Trophoblast cell (in vitro differentiated cells and primary cell): ENCODE results near the gene VAMP3.

ENCODE experiments used
- DNase-seq, 2 donors: peaks; one replicate each; pipeline ENCODE4 v3.0.0-alpha.2; 2016
- H2AFZ ChIP-seq: 2 replicates; pipeline ENCODE4 v1.6.1; 2013; ENCODE audit warnings: low read length, moderate library complexity, mild to moderate bottlenecking; ENCODE audit not compliant: insufficient read depth, poor library complexity
- H2AK5ac ChIP-seq: 2 replicates; pipeline ENCODE4 v1.6.1; 2013; ENCODE audit warnings: mild to moderate bottlenecking, low read length
- H2BK120ac ChIP-seq: 2 replicates; pipeline ENCODE4 v1.6.1; 2013; ENCODE audit warnings: low read length, mild to moderate bottlenecking, moderate library complexity; ENCODE audit not compliant: insufficient read depth, poor library complexity
- H2BK12ac ChIP-seq: 2 replicates; pipeline ENCODE4 v1.6.1; 2013; ENCODE audit warnings: mild to moderate bottlenecking, low read length, moderate library complexity
- H2BK5ac ChIP-seq: 2 replicates; pipeline ENCODE4 v1.6.1; 2013; ENCODE audit warnings: low read length, low read depth, moderate library complexity, mild to moderate bottlenecking; ENCODE audit not compliant: poor library complexity
- H3K14ac ChIP-seq: 2 replicates; pipeline ENCODE4 v1.6.1; 2013; ENCODE audit warnings: mild to moderate bottlenecking, low read length
- H3K18ac ChIP-seq: 2 replicates; pipeline ENCODE4 v1.6.1; 2013; ENCODE audit warnings: mild to moderate bottlenecking, low read length
- H3K23ac ChIP-seq: 2 replicates; pipeline ENCODE4 v1.6.1; 2013; ENCODE audit warnings: low read length
- H3K27ac ChIP-seq: 2 replicates; pipeline ENCODE4 v1.5.1; 2013; ENCODE audit warnings: low read depth, mild to moderate bottlenecking, inconsistent platforms, low read length, moderate library complexity
- H3K27me3 ChIP-seq: 2 replicates; pipeline ENCODE4 v1.6.1; 2013; ENCODE audit warnings: inconsistent platforms, mild to moderate bottlenecking, low read length, moderate library complexity; ENCODE audit not compliant: insufficient read depth
- H3K36me3 ChIP-seq, 2 experiments: 1 replicate in 1 of 2; 2 replicates in 1 of 2; pipeline ENCODE4 v1.6.1; 2013; ENCODE audit warnings: low read length in 2 of 2, mild to moderate bottlenecking in 2 of 2, moderate library complexity in 1 of 2; ENCODE audit not compliant: insufficient read depth in 2 of 2, control insufficient read depth in 1 of 2
- H3K4ac ChIP-seq: 2 replicates; pipeline ENCODE4 v1.6.1; 2013; ENCODE audit warnings: low read depth, mild to moderate bottlenecking, low read length, moderate library complexity
- H3K4me1 ChIP-seq, 2 experiments: 1 replicate in 1 of 2; 2 replicates in 1 of 2; pipeline ENCODE4 v1.6.1; 2013; ENCODE audit warnings: low read length in 2 of 2, mild to moderate bottlenecking in 2 of 2, moderate library complexity in 1 of 2; ENCODE audit not compliant: insufficient read depth in 2 of 2, control insufficient read depth in 1 of 2
- H3K4me2 ChIP-seq: 2 replicates; pipeline ENCODE4 v1.6.1; 2013; ENCODE audit warnings: inconsistent platforms, mild to moderate bottlenecking, low read length, moderate library complexity
- H3K4me3 ChIP-seq: 2 replicates; pipeline ENCODE4 v1.5.1; 2013; ENCODE audit warnings: mild to moderate bottlenecking, low read depth, low read length, inconsistent platforms
- H3K79me1 ChIP-seq: one replicate; pipeline ENCODE4 v1.6.1; 2013; ENCODE audit warnings: low read length
- H3K79me2 ChIP-seq: 2 replicates; pipeline ENCODE4 v1.6.1; 2013; ENCODE audit warnings: low read length, mild to moderate bottlenecking; ENCODE audit not compliant: control insufficient read depth, insufficient read depth, poor library complexity
- H3K9ac ChIP-seq: 2 replicates; pipeline ENCODE4 v1.6.1; 2013; ENCODE audit warnings: mild to moderate bottlenecking, low read length
- H3K9me3 ChIP-seq: 2 replicates; pipeline ENCODE4 v1.6.1; 2013; ENCODE audit warnings: low read depth, mild to moderate bottlenecking, control low read depth, inconsistent platforms, low read length; ENCODE audit not compliant: insufficient read depth
- H4K12ac ChIP-seq: 2 replicates; pipeline ENCODE4 v1.6.1; 2013; ENCODE audit warnings: low read depth, mild to moderate bottlenecking, low read length, moderate library complexity
- H4K8ac ChIP-seq: 2 replicates; pipeline ENCODE4 v1.6.1; 2013; ENCODE audit warnings: low read depth, mild to moderate bottlenecking, low read length, moderate library complexity
- H4K91ac ChIP-seq: one replicate; pipeline ENCODE4 v1.6.1; 2013; ENCODE audit warnings: low read depth, mild to moderate bottlenecking, low read length, moderate library complexity
- WGBS: extraction: QIAGEN DNeasy Blood & Tissue Kit; methylation state at CpG from one replicate; pipeline ENCODE4 v1.1.7; 2013; ENCODE audit warnings: missing lambda C conversion rate; ENCODE audit not compliant: insufficient read length, insufficient coverage; ENCODE audit errors: extremely low coverage; 5-methylcytosine and 5-hydroxymethylcytosine counted together

VAMP3 gene

GRCh38 chr1:7727809-7728471 is 43.2 kb upstream of the VAMP3 start:
- H3K36me3 ChIP-seq, result no peaks in the 10 kb centered on the region
- no CpG with 5 or more reads among the region's 14 CpGs for WGBS
- H3K4ac ChIP-seq, result no peak overlapping the region
- H3K4me2 ChIP-seq, result no peak overlapping the region
- H3K4me1 ChIP-seq, result no peaks in the 10 kb centered on the region
- H2AFZ ChIP-seq, result no peak overlapping the region
- H3K27ac ChIP-seq, result no peak overlapping the region
- H3K9ac ChIP-seq, result no peak overlapping the region
- no peaks in the 10 kb centered on the region for H3K79me2 ChIP-seq
- H4K8ac ChIP-seq, result no peak overlapping the region
- H2AK5ac ChIP-seq, result no peak overlapping the region
- no peak overlapping the region for H3K4me3 ChIP-seq
- H3K9me3 ChIP-seq, result peaks cover 2% of the 10 kb centered on the region
- no peak overlapping the region for H4K12ac ChIP-seq
- H2BK120ac ChIP-seq, result no peak overlapping the region
- no peak overlapping the region for H3K18ac ChIP-seq
- DNase-seq, result no peak
- no peak overlapping the region for H3K14ac ChIP-seq
- H2BK12ac ChIP-seq, result no peak overlapping the region
- H3K79me1 ChIP-seq, result no peaks in the 10 kb centered on the region
- H4K91ac ChIP-seq, result no peak overlapping the region
- no peak overlapping the region for H2BK5ac ChIP-seq
- H3K27me3 ChIP-seq, result no peaks in the 10 kb centered on the region
- H3K23ac ChIP-seq, result no peak overlapping the region

DNA sequence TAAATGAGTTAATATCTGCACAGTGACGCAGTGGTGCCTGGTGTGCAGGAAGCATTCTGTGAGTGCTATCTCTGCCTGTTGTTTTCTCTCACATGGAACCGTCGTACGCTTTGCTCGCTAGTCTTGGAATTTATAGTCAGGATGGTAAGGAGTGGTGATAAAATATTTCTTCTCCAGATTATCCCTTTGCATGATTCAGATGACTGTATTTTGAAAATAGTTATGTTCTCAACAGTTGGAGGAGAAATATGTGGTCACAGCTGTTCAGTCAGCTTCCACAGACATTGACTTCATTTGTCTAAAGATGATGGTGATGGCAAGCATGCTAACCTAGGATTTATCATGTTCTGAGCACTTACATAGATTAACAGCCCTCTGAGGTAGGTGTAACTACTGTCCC is 41.3 kb upstream of the VAMP3 start:
- H3K36me3 ChIP-seq, result no peaks in the 10 kb centered on the region
- no peak overlapping the region for H2BK120ac ChIP-seq
- H2AFZ ChIP-seq, result no peak overlapping the region
- H3K79me2 ChIP-seq, result no peaks in the 10 kb centered on the region
- H2BK12ac ChIP-seq, result no peak overlapping the region
- no peak overlapping the region for H3K14ac ChIP-seq
- H4K91ac ChIP-seq, result no peak overlapping the region
- no peaks in the 10 kb centered on the region for H3K79me1 ChIP-seq
- DNase-seq, result no peak
- no peak overlapping the region for H3K4ac ChIP-seq
- H3K9ac ChIP-seq, result no peak overlapping the region
- no peak overlapping the region for H4K8ac ChIP-seq
- no peak overlapping the region for H2AK5ac ChIP-seq
- no peak overlapping the region for H4K12ac ChIP-seq
- no peak overlapping the region for H3K18ac ChIP-seq
- H3K27me3 ChIP-seq, result no peaks in the 10 kb centered on the region
- H3K9me3 ChIP-seq, result peaks cover 2% of the 10 kb centered on the region
- WGBS, result no CpG with 5 or more reads among the region's 5 CpGs
- no peak overlapping the region for H3K4me2 ChIP-seq
- H2BK5ac ChIP-seq, result no peak overlapping the region
- no peaks in the 10 kb centered on the region for H3K4me1 ChIP-seq
- no peak overlapping the region for H3K27ac ChIP-seq
- no peak overlapping the region for H3K23ac ChIP-seq
- no peak overlapping the region for H3K4me3 ChIP-seq

- Histone ChIP-seq H4K8ac (no peak overlapping the region), H2AK5ac (no peak overlapping the region), H4K12ac (no peak overlapping the region), H2AFZ (no peak overlapping the region), H3K4me1 (no peaks in the 10 kb centered on the region), H3K4me3 (no peak overlapping the region), H2BK12ac (no peak overlapping the region), H3K4ac (no peak overlapping the region), H3K9me3 (peaks cover 2% of the 10 kb centered on the region), H3K79me2 (no peaks in the 10 kb centered on the region), H3K27ac (no peak overlapping the region), H3K9ac (no peak overlapping the region), H3K36me3 (peaks cover 5 to 6% of the 10 kb centered on the region in 2 experiments), H3K79me1 (no peaks in the 10 kb centered on the region), H2BK120ac (no peak overlapping the region), H3K23ac (no peak overlapping the region), H3K27me3 (no peaks in the 10 kb centered on the region), H3K18ac (no peak overlapping the region), H4K91ac (no peak overlapping the region), H3K4me2 (no peak overlapping the region), H3K14ac (no peak overlapping the region), H2BK5ac (no peak overlapping the region)
- DNase-seq, result no peak
- WGBS, result no CpG with 5 or more reads among the region's 19 CpGs
Observed at GRCh38 chr1:7732331-7732730, 38.8 kb upstream of the VAMP3 start.

DNA sequence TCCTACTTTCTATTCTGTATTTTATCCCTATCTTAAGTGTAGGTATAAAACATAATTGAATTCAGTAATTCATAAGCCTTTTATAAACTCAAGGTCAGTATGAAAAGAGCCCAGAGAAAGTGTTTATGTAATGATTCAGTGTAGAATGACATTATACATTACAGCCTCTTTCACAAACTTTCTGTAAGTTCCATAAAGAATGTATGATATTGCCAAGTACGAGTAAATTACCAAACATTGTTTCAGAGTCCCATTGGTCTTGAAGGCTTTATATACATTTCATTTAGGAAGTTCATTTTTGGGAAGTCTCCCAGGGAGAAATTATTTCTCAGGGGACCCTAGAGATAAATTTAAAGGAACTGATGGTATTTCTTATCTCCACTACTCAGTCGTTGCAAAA is 37.8 kb upstream of the VAMP3 start:
- DNase-seq, result no peak
- peaks cover 2% of the 10 kb centered on the region for H3K9me3 ChIP-seq
- no peaks in the 10 kb centered on the region for H3K4me1 ChIP-seq
- no peak overlapping the region for H3K4me3 ChIP-seq
- H3K14ac ChIP-seq, result no peak overlapping the region
- H2AK5ac ChIP-seq, result no peak overlapping the region
- no peak overlapping the region for H2AFZ ChIP-seq
- H4K8ac ChIP-seq, result no peak overlapping the region
- no peak overlapping the region for H2BK120ac ChIP-seq
- no peaks in the 10 kb centered on the region for H3K79me1 ChIP-seq
- H3K27me3 ChIP-seq, result no peaks in the 10 kb centered on the region
- H3K79me2 ChIP-seq, result no peaks in the 10 kb centered on the region
- no peak overlapping the region for H4K91ac ChIP-seq
- H3K23ac ChIP-seq, result no peak overlapping the region
- H3K27ac ChIP-seq, result no peak overlapping the region
- H2BK12ac ChIP-seq, result no peak overlapping the region
- no peak overlapping the region for H4K12ac ChIP-seq
- no peak overlapping the region for H3K9ac ChIP-seq
- no peak overlapping the region for H3K4me2 ChIP-seq
- no CpG with 5 or more reads among the region's 2 CpGs for WGBS
- no peak overlapping the region for H3K18ac ChIP-seq
- H3K36me3 ChIP-seq, result peaks cover 10% of the 10 kb centered on the region in 2 experiments
- H2BK5ac ChIP-seq, result no peak overlapping the region
- no peak overlapping the region for H3K4ac ChIP-seq
